Measurements from ENCODE around the gene HSPA14. TPM values are rescaled to one million over a fixed set of nuclear protein-coding genes. Genes with fewer than 3 reads are reported as not detected.

HSPA14 gene
- total and polyA plus RNA-seq, 4 donors: 5.3 to 9.0 (median 8.5) TPM

- DNase-seq (ENCODE audit: low spot score): no peak
- Histone ChIP-seq H3K9ac (ENCODE audit: low read depth in 1 of 2, low read length in 2 of 2) (no peak overlapping the region), H3K9me3 (ENCODE audit: control insufficient read depth in 4 of 4, low read length in 3 of 4) (no peaks in the 10 kb centered on the region), H3K4me3 (ENCODE audit: low read depth in 1 of 3, low read length in 3 of 3) (no peak overlapping the region), H3K36me3 (ENCODE audit: control insufficient read depth in 4 of 4, insufficient read depth in 3 of 4, low read depth in 1 of 4, low read length in 3 of 4) (no peaks in the 10 kb centered on the region), H3K27me3 (ENCODE audit: control insufficient read depth in 4 of 4, insufficient read depth in 4 of 4, low read length in 3 of 4) (no peaks in the 10 kb centered on the region), H3K27ac (ENCODE audit: low read depth in 1 of 2, low read length in 2 of 2) (no peak overlapping the region), H3K4me1 (ENCODE audit: control insufficient read depth in 4 of 4, insufficient read depth in 4 of 4, low read length in 3 of 4) (no peaks in the 10 kb centered on the region)
- TF ChIP-seq FOXA2 (IDR thresholded peaks at IDR 0.05) (no peak), MAX (IDR thresholded peaks at IDR 0.05) (no peak)
- 68% methylated on average over 5 of the region's 5 CpGs for WGBS
Observed at GRCh38 chr10:14801723-14802122, 36.4 kb upstream of the HSPA14 start.

- H3K4me3 ChIP-seq (ENCODE audit: low read depth in 1 of 3, low read length in 3 of 3): no peak overlapping the region
- no peaks in the 10 kb centered on the region for H3K27me3 ChIP-seq (ENCODE audit: control insufficient read depth in 4 of 4, insufficient read depth in 4 of 4, low read length in 3 of 4)
- no peaks in the 10 kb centered on the region for H3K36me3 ChIP-seq (ENCODE audit: control insufficient read depth in 4 of 4, insufficient read depth in 3 of 4, low read depth in 1 of 4, low read length in 3 of 4)
- no peak overlapping the region for H3K9ac ChIP-seq (ENCODE audit: low read depth in 1 of 2, low read length in 2 of 2)
- no peak overlapping the region for H3K27ac ChIP-seq (ENCODE audit: low read depth in 1 of 2, low read length in 2 of 2)
- 0% methylated on average over 1 of the region's 1 CpG for WGBS
- DNase-seq (ENCODE audit: low spot score): no peak
- no peaks in the 10 kb centered on the region for H3K9me3 ChIP-seq (ENCODE audit: control insufficient read depth in 4 of 4, low read length in 3 of 4)
- TF ChIP-seq TAF1 (conservative IDR thresholded peaks at IDR 0.05) (no peak), GABPA (IDR thresholded peaks at IDR 0.05 in 1 of 2, conservative IDR thresholded peaks at IDR 0.05 in 1 of 2) (no peak), EGR1 (IDR thresholded peaks at IDR 0.05; ENCODE audit: low read depth in 2 of 2) (no peak), MAX (IDR thresholded peaks at IDR 0.05) (no peak)
- H3K4me1 ChIP-seq (ENCODE audit: control insufficient read depth in 4 of 4, insufficient read depth in 4 of 4, low read length in 3 of 4): no peaks in the 10 kb centered on the region
Observed at GRCh38 chr10:14803827-14804226, 34.3 kb upstream of the HSPA14 start.

GRCh38 chr10:14806318-14806717, 31.8 kb upstream of the HSPA14 start:
- H3K9ac ChIP-seq (ENCODE audit: low read depth in 1 of 2, low read length in 2 of 2): no peak overlapping the region
- H3K27ac ChIP-seq (ENCODE audit: low read depth in 1 of 2, low read length in 2 of 2): no peak overlapping the region
- 81% methylated on average over 3 of the region's 3 CpGs for WGBS
- H3K4me1 ChIP-seq (ENCODE audit: control insufficient read depth in 4 of 4, insufficient read depth in 4 of 4, low read length in 3 of 4): no peaks in the 10 kb centered on the region
- DNase-seq (ENCODE audit: low spot score): no peak
- TF ChIP-seq RAD21 (IDR thresholded peaks at IDR 0.05) (no peak), TAF1 (conservative IDR thresholded peaks at IDR 0.05) (no peak), REST (IDR thresholded peaks at IDR 0.05) (no peak), HNF4G (IDR thresholded peaks at IDR 0.05) (no peak), RXRA (IDR thresholded peaks at IDR 0.05) (no peak), YY1 (IDR thresholded peaks at IDR 0.05) (no peak), GABPA (IDR thresholded peaks at IDR 0.05 in 1 of 2, conservative IDR thresholded peaks at IDR 0.05 in 1 of 2) (no peak), NR2F2 (IDR thresholded peaks at IDR 0.05) (no peak), FOXA1 (IDR thresholded peaks at IDR 0.05) (no peak), FOXA2 (IDR thresholded peaks at IDR 0.05) (no peak), HNF4A (conservative IDR thresholded peaks at IDR 0.05) (no peak), SP1 (IDR thresholded peaks at IDR 0.05) (no peak)
- TF ChIP-seq, protein P1, sequence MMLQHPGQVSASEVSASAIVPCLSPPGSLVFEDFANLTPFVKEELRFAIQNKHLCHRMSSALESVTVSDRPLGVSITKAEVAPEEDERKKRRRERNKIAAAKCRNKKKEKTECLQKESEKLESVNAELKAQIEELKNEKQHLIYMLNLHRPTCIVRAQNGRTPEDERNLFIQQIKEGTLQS (IDR thresholded peaks at IDR 0.05): no peak
- H3K9me3 ChIP-seq (ENCODE audit: control insufficient read depth in 4 of 4, low read length in 3 of 4): no peaks in the 10 kb centered on the region
- H3K36me3 ChIP-seq (ENCODE audit: control insufficient read depth in 4 of 4, insufficient read depth in 3 of 4, low read depth in 1 of 4, low read length in 3 of 4): no peaks in the 10 kb centered on the region
- H3K27me3 ChIP-seq (ENCODE audit: control insufficient read depth in 4 of 4, insufficient read depth in 4 of 4, low read length in 3 of 4): no peaks in the 10 kb centered on the region
- H3K4me3 ChIP-seq (ENCODE audit: low read depth in 1 of 3, low read length in 3 of 3): no peak overlapping the region
